Type B pancreatic cell (in vitro differentiated cells): Measurements from ENCODE around the gene NSD1. TPM values are rescaled to one million over a fixed set of nuclear protein-coding genes. Genes with fewer than 3 reads are reported as not detected.

Source experiments
- DNase-seq: peaks from one replicate; pipeline ENCODE4 v3.0.0; 2021; ENCODE audit warnings: mixed read lengths; ENCODE audit not compliant: unreplicated experiment; ENCODE audit errors: extremely low spot score
- H3K27ac Mint-ChIP-seq: 2 replicates; pipeline ENCODE4 v1.8.0; 2021; ENCODE audit warnings: mild to moderate bottlenecking, mixed read lengths
- H3K27me3 Mint-ChIP-seq: 2 replicates; pipeline ENCODE4 v1.8.0; 2021; ENCODE audit warnings: mixed read lengths
- H3K36me3 Mint-ChIP-seq: 2 replicates; pipeline ENCODE4 v1.8.0; 2021; ENCODE audit warnings: mixed read lengths
- H3K4me1 Mint-ChIP-seq: one replicate; pipeline ENCODE4 v1.8.0; 2021; ENCODE audit warnings: mixed read lengths; ENCODE audit not compliant: unreplicated experiment
- H3K4me3 Mint-ChIP-seq: 2 replicates; pipeline ENCODE4 v1.8.0; 2021; ENCODE audit warnings: mild to moderate bottlenecking, mixed read lengths
- H3K9me3 Mint-ChIP-seq: 2 replicates; pipeline ENCODE4 v1.8.0; 2021; ENCODE audit warnings: mixed read lengths
- total RNA-seq: library from RNA; stranded (reverse); gene quantifications from 2 replicates; pipeline ENCODE4 v1.2.1, GENCODE V29; 2021; ENCODE audit warnings: low replicate concordance
- TF ChIP-seq, protein P1 (sequence below): fragments of 200-600 bp; sonication (generic); conservative IDR thresholded peaks from 2 replicates; pipeline ENCODE4 v1.5.0; 2021; ENCODE audit warnings: antibody characterized with exemption, mild to moderate bottlenecking

The NSD1 gene
- total RNA-seq, 1 donor from 2014 or later = 115 TPM

DNA sequence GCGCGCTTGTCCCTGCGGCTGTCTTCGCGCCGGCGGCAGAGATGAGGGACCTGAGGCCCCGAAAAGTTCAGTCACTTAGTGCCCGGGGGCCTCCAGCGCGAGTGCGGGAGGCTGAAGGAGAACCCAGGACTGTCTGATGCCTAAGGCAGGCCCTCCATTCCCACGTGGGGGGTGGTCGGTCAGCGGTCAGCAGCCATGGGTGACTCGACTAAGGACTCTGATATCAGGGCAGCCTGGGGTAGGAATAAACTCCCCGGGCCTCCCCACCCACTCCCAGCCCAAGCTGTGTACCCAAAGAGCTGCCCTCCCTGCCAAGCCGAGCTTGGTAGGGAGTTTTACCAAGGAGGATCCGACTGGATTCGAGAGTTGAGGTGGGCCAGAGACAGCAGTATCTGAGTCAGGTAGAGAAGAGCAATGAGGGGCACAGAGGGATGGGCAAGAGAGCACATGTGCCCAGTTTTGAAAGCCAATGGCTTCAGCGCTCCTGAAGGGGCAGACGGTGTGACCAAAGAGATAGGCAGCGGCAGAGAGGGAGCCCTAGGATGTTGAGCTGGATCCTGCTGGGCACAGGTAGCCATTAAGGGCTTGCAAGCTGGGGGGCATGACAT, 46.1 kb upstream of the NSD1 start:
- TF ChIP-seq, protein P1, sequence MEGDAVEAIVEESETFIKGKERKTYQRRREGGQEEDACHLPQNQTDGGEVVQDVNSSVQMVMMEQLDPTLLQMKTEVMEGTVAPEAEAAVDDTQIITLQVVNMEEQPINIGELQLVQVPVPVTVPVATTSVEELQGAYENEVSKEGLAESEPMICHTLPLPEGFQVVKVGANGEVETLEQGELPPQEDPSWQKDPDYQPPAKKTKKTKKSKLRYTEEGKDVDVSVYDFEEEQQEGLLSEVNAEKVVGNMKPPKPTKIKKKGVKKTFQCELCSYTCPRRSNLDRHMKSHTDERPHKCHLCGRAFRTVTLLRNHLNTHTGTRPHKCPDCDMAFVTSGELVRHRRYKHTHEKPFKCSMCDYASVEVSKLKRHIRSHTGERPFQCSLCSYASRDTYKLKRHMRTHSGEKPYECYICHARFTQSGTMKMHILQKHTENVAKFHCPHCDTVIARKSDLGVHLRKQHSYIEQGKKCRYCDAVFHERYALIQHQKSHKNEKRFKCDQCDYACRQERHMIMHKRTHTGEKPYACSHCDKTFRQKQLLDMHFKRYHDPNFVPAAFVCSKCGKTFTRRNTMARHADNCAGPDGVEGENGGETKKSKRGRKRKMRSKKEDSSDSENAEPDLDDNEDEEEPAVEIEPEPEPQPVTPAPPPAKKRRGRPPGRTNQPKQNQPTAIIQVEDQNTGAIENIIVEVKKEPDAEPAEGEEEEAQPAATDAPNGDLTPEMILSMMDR = no peak
- H3K36me3 Mint-ChIP-seq = no peaks in the 10 kb centered on the region
- H3K27ac Mint-ChIP-seq = peak overlapping the region; percentile 73
- DNase-seq = no peak
- no peaks in the 10 kb centered on the region for H3K9me3 Mint-ChIP-seq
- H3K27me3 Mint-ChIP-seq = peaks cover 25% of the 10 kb centered on the region
- peaks cover 25% of the 10 kb centered on the region for H3K4me1 Mint-ChIP-seq
- peak overlapping the region; percentile 80 for H3K4me3 Mint-ChIP-seq

DNA sequence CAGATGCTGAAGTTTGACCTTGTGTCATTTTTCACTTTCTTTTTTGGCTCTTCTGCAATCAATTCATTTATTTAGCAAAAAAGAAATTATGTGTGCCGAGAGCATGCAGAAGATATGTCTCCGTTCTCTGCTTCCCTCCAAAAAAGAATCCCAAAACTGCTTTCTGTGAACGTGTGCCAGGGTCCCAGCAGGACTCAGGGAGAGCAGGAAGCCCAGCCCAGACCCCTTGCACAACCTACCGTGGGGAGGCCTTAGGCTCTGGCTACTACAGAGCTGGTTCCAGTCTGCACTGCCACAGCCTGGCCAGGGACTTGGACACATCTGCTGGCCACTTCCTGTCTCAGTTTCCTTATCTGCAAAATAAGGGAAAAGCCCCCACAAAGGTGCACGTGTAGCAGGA, 44.4 kb upstream of the NSD1 start:
- TF ChIP-seq, protein P1 = no peak
- DNase-seq = no peak
- Mint-ChIP-seq H3K27me3 (peaks cover 21% of the 10 kb centered on the region), H3K4me1 (peaks cover 25% of the 10 kb centered on the region), H3K36me3 (no peaks in the 10 kb centered on the region), H3K9me3 (no peaks in the 10 kb centered on the region), H3K4me3 (peak overlapping the region; percentile 57), H3K27ac (peak overlapping the region; percentile 77)

DNA sequence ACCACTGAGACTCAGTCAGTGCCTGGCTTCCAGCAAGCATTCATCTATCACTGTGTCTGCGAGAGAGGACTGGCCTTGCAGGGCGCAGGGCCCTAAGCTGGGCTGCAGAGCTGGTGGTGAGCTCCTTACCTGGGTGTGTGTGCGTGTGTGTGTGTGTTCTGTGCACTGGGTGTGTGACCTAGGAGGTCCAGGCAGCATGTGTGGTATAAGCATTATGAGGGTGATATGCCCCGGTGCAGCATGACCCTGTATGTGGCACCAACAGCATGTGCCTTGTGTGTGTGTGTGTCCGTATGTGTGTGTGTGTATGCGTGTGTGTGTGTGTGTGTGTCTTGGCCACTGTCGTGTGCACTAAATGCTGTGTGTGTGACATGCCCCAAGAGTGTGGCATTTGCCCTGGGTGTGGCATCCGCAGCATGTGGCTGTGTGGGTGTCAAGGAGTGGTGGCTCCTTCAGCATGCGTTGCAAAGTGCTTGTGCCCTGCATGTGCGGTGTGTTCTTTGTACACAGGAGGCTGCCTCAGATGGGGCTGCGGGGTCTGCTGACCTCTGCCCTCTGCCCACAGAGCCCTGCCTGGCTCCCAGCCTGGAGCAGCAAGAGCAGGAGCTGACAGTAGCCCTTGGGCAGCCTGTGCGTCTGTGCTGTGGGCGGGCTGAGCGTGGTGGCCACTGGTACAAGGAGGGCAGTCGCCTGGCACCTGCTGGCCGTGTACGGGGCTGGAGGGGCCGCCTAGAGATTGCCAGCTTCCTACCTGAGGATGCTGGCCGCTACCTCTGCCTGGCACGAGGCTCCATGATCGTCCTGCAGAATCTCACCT, 43.5 kb upstream of the NSD1 start:
- Mint-ChIP-seq H3K4me3 (peak overlapping the region; percentile 36), H3K9me3 (no peaks in the 10 kb centered on the region), H3K4me1 (peaks cover 27% of the 10 kb centered on the region), H3K36me3 (no peaks in the 10 kb centered on the region), H3K27ac (peak overlapping the region; percentile 59), H3K27me3 (peaks cover 21% of the 10 kb centered on the region)
- no peak for DNase-seq
- TF ChIP-seq, protein P1 = no peak

DNA sequence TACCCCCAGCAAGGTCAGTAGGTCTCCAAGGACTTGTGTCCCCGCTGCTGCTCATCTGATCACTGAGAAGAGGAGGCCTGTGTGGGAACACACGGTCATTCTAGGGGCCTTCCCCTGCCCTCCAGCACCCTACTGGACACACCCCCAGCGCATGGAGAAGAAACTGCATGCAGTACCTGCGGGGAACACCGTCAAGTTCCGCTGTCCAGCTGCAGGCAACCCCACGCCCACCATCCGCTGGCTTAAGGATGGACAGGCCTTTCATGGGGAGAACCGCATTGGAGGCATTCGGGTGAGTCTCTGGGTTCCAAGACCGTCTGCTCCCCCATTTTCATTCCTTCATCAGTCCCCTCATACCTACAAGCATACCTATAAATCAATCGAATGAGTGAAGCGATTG, 42.8 kb upstream of the NSD1 start:
- TF ChIP-seq, protein P1 = no peak
- DNase-seq = no peak
- Mint-ChIP-seq H3K4me3 (no peak overlapping the region), H3K36me3 (no peaks in the 10 kb centered on the region), H3K27me3 (peaks cover 21% of the 10 kb centered on the region), H3K9me3 (no peaks in the 10 kb centered on the region), H3K27ac (no peak overlapping the region), H3K4me1 (peaks cover 28% of the 10 kb centered on the region)

DNA sequence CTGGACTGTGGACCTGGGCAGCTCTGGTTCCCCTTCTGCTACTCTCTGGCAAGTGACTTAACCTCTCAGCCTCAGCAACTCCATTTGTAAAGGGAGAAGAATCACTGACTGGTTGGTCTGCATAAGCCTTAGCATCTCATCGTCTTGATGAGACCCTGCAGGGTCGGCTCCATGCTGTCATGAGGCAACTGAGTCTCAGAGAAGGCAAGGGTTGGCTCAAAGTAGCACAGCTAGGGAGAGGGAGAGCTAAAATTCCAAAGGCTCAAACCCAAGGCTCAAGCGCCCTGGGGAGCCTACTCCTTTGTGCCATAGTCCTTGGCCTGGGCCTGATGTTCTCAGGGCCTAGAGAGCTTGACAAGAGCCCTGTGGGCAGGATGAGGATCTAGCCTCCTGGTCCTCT, 42.3 kb upstream of the NSD1 start:
- peaks cover 18% of the 10 kb centered on the region for H3K27me3 Mint-ChIP-seq
- no peak overlapping the region for H3K27ac Mint-ChIP-seq
- DNase-seq = no peak
- TF ChIP-seq, protein P1 = no peak
- H3K4me3 Mint-ChIP-seq = no peak overlapping the region
- H3K4me1 Mint-ChIP-seq = peaks cover 24% of the 10 kb centered on the region
- no peaks in the 10 kb centered on the region for H3K9me3 Mint-ChIP-seq
- no peaks in the 10 kb centered on the region for H3K36me3 Mint-ChIP-seq
